Activated effector memory CD4-positive, alpha-beta T cell treated with anti-CD3 and anti-CD28 coated beads, Interleukin-2, amount 50 U/mL, for 16 hours (primary cell): ENCODE measurements around the gene PI4KB.
A peak's percentile ranks its signal among the peaks of the same experiment; 100 is the strongest.

Source experiments
- DNase-seq: peaks from one replicate; pipeline ENCODE4 v3.0.0-alpha.2; 2020

PI4KB gene

GRCh38 chr1:151346082-151346768 lies 19.0 kb upstream of the PI4KB start:
- DNase-seq = peak; percentile 65

GRCh38 chr1:151344291-151344690 lies 17.1 kb upstream of the PI4KB start:
- DNase-seq = no peak

- DNase-seq = no peak
Measured at GRCh38 chr1:151343587-151343986, 16.4 kb upstream of the PI4KB start.

GRCh38 chr1:151342569-151342968 lies 15.4 kb upstream of the PI4KB start:
- no peak for DNase-seq

- no peak for DNase-seq
Measured at GRCh38 chr1:151342021-151342420, 14.8 kb upstream of the PI4KB start.

- peak; percentile 75 for DNase-seq
Measured at GRCh38 chr1:151340870-151341754, 13.9 kb upstream of the PI4KB start.

- DNase-seq = no peak
Measured at GRCh38 chr1:151336556-151336955, 9.3 kb upstream of the PI4KB start.

- no peak for DNase-seq
Measured at GRCh38 chr1:151334822-151335221, 7.6 kb upstream of the PI4KB start.

- peak; percentile 65 for DNase-seq
Measured at GRCh38 chr1:151327903-151328674, 873 bp upstream of the PI4KB start.

- DNase-seq = peak; percentile 84
Measured at GRCh38 chr1:151326619-151327222, 495 bp downstream of the PI4KB start.

GRCh38 chr1:151325646-151326429 lies 1.4 kb downstream of the PI4KB start:
- DNase-seq = no peak

- DNase-seq = no peak
Measured at GRCh38 chr1:151325231-151325630, 2.0 kb downstream of the PI4KB start.

- DNase-seq = no peak
Measured at GRCh38 chr1:151324390-151324930, 2.8 kb downstream of the PI4KB start.

- no peak for DNase-seq
Measured at GRCh38 chr1:151318975-151319374, 8.2 kb downstream of the PI4KB start.

GRCh38 chr1:151315565-151316235 lies 11.5 kb downstream of the PI4KB start:
- no peak for DNase-seq

GRCh38 chr1:151314137-151314875 lies 12.9 kb downstream of the PI4KB start:
- DNase-seq = no peak

GRCh38 chr1:151313501-151313900 lies 13.7 kb downstream of the PI4KB start:
- DNase-seq = no peak

- no peak for DNase-seq
Measured at GRCh38 chr1:151312826-151313225, 14.4 kb downstream of the PI4KB start.

- DNase-seq = no peak
Measured at GRCh38 chr1:151312411-151312810, 14.8 kb downstream of the PI4KB start.

GRCh38 chr1:151311589-151312331 lies 15.5 kb downstream of the PI4KB start:
- peak; percentile 91 for DNase-seq
